Measurements from ENCODE around the gene LARGE1. TPM values are rescaled to one million over a fixed set of nuclear protein-coding genes. Genes with fewer than 3 reads are reported as not detected.

LARGE1 gene
- total and polyA plus RNA-seq, 2 donors (not counting 1 experiment from before 2014, with no cell fraction given): 14.1 to 19.2 TPM

DNA sequence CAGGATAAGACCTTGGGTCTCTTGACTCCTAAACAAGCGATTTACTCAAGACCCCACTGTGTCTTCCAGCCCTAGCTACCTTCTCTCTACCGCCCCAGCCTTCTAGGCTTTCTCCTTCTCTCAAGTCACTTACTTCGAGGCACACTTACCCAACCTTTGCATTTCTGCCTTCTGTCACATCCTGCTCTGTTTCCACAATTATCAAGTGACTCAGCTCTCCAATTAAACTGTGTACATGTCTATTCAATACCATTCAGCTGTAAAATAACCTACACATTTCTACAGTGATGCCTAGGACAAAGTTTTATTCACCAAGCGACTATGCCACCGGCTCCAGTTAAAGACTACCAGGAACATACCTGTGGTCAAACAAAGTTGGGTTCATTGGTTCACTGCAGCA, 69.0 kb downstream of the LARGE1 start:
- Histone ChIP-seq H3K4me3 (replicated peaks in 1 of 4; ENCODE audit: control extremely low read depth in 1 of 4, insufficient read depth in 1 of 4, low read depth in 3 of 4, low read length in 4 of 4) (no peak overlapping the region), H3K9me3 (ENCODE audit: control insufficient read depth, insufficient read depth, low read depth, low read length) (no peaks in the 10 kb centered on the region), H2AFZ (ENCODE audit: low read length) (no peak overlapping the region), H3K27me3 (ENCODE audit: control insufficient read depth, insufficient read depth, low read length) (no peaks in the 10 kb centered on the region), H4K20me1 (ENCODE audit: control insufficient read depth, extremely low read depth, insufficient read depth, low read length) (no peaks in the 10 kb centered on the region), H3K4me1 (ENCODE audit: control insufficient read depth, extremely low read depth, insufficient read depth, low read length) (peaks cover 13% of the 10 kb centered on the region), H3K4me2 (ENCODE audit: extremely low read depth, insufficient read depth, low read length) (peak overlapping the region; percentile 23), H3K27ac (ENCODE audit: insufficient read depth, low read length) (peak overlapping the region; percentile 31), H3K9ac (ENCODE audit: insufficient read depth, low read length) (no peak overlapping the region), H3K79me2 (ENCODE audit: control insufficient read depth, insufficient read depth, low read length) (peaks cover 4% of the 10 kb centered on the region), H3K36me3 (ENCODE audit: control insufficient read depth, insufficient read depth, low read length) (no peaks in the 10 kb centered on the region)
- peak in 1 of 2 donors; percentile 34 for DNase-seq (ENCODE audit: low read depth in 2 of 2)
- no peak for TF ChIP-seq EZH2 (IDR thresholded peaks at IDR 0.05; ENCODE audit: low read length, missing control alignments)
- TF ChIP-seq, protein P1, sequence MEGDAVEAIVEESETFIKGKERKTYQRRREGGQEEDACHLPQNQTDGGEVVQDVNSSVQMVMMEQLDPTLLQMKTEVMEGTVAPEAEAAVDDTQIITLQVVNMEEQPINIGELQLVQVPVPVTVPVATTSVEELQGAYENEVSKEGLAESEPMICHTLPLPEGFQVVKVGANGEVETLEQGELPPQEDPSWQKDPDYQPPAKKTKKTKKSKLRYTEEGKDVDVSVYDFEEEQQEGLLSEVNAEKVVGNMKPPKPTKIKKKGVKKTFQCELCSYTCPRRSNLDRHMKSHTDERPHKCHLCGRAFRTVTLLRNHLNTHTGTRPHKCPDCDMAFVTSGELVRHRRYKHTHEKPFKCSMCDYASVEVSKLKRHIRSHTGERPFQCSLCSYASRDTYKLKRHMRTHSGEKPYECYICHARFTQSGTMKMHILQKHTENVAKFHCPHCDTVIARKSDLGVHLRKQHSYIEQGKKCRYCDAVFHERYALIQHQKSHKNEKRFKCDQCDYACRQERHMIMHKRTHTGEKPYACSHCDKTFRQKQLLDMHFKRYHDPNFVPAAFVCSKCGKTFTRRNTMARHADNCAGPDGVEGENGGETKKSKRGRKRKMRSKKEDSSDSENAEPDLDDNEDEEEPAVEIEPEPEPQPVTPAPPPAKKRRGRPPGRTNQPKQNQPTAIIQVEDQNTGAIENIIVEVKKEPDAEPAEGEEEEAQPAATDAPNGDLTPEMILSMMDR (conservative IDR thresholded peaks at IDR 0.05 in 1 of 2, IDR thresholded peaks at IDR 0.05 in 1 of 2; ENCODE audit: low read depth in 1 of 2, low read length in 2 of 2): no peak

DNA sequence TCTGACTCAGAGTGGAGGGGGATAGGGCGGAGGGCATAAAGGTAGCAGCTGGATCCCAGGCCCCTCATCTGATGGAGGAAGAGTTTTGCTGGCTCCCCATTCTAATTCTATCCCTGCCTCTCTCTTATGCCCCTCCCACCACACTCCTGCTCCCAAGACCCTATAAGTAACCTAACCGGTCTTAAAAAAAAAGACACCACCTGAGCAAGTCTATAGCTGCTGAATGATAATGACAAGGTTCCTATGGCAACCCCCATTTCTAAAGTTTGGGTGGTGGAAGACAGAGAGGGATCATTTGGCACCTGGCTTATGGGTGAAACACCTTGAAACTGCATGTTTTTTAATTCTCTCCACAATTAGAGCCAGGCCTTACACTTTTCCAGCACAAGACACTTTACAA, 69.6 kb downstream of the LARGE1 start:
- no peak overlapping the region for H3K4me2 ChIP-seq (ENCODE audit: extremely low read depth, insufficient read depth, low read length)
- peaks cover 4% of the 10 kb centered on the region for H3K79me2 ChIP-seq (ENCODE audit: control insufficient read depth, insufficient read depth, low read length)
- no peak for TF ChIP-seq EZH2 (IDR thresholded peaks at IDR 0.05; ENCODE audit: low read length, missing control alignments)
- TF ChIP-seq, protein P1 (conservative IDR thresholded peaks at IDR 0.05 in 1 of 2, IDR thresholded peaks at IDR 0.05 in 1 of 2; ENCODE audit: low read depth in 1 of 2, low read length in 2 of 2): no peak
- H3K4me1 ChIP-seq (ENCODE audit: control insufficient read depth, extremely low read depth, insufficient read depth, low read length): peaks cover 13% of the 10 kb centered on the region
- no peak for DNase-seq (ENCODE audit: low read depth in 2 of 2)
- no peaks in the 10 kb centered on the region for H4K20me1 ChIP-seq (ENCODE audit: control insufficient read depth, extremely low read depth, insufficient read depth, low read length)
- no peak overlapping the region for H3K9ac ChIP-seq (ENCODE audit: insufficient read depth, low read length)
- H2AFZ ChIP-seq (ENCODE audit: low read length): no peak overlapping the region
- H3K36me3 ChIP-seq (ENCODE audit: control insufficient read depth, insufficient read depth, low read length): no peaks in the 10 kb centered on the region
- no peaks in the 10 kb centered on the region for H3K9me3 ChIP-seq (ENCODE audit: control insufficient read depth, insufficient read depth, low read depth, low read length)
- no peak overlapping the region for H3K27ac ChIP-seq (ENCODE audit: insufficient read depth, low read length)
- no peaks in the 10 kb centered on the region for H3K27me3 ChIP-seq (ENCODE audit: control insufficient read depth, insufficient read depth, low read length)
- H3K4me3 ChIP-seq (replicated peaks in 1 of 4; ENCODE audit: control extremely low read depth in 1 of 4, insufficient read depth in 1 of 4, low read depth in 3 of 4, low read length in 4 of 4): no peak overlapping the region

DNA sequence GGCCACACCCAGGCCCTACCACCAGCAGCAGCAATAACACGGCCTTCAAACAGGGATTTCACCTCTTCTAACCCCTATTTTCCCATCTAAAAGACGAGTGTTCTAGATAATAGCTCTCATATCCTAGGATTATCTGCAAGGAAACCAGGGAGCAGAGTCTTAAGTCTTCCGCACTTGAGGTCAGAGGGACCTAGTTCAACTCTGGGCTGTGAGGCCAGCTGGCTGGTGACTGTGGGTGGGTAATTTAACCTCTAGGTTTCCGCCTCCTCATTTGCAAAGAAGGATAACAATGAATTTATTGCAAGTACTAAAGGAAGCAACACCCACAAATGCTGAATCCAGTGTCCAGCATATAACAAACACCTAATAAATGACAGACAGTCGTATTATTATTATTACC, 70.1 kb downstream of the LARGE1 start:
- Histone ChIP-seq H3K4me1 (ENCODE audit: control insufficient read depth, extremely low read depth, insufficient read depth, low read length) (peaks cover 13% of the 10 kb centered on the region), H3K9ac (ENCODE audit: insufficient read depth, low read length) (no peak overlapping the region), H3K4me2 (ENCODE audit: extremely low read depth, insufficient read depth, low read length) (no peak overlapping the region), H3K27me3 (ENCODE audit: control insufficient read depth, insufficient read depth, low read length) (no peaks in the 10 kb centered on the region), H3K4me3 (replicated peaks in 1 of 4; ENCODE audit: control extremely low read depth in 1 of 4, insufficient read depth in 1 of 4, low read depth in 3 of 4, low read length in 4 of 4) (no peak overlapping the region), H4K20me1 (ENCODE audit: control insufficient read depth, extremely low read depth, insufficient read depth, low read length) (no peaks in the 10 kb centered on the region), H3K27ac (ENCODE audit: insufficient read depth, low read length) (no peak overlapping the region), H3K36me3 (ENCODE audit: control insufficient read depth, insufficient read depth, low read length) (no peaks in the 10 kb centered on the region), H3K79me2 (ENCODE audit: control insufficient read depth, insufficient read depth, low read length) (peaks cover 4% of the 10 kb centered on the region), H3K9me3 (ENCODE audit: control insufficient read depth, insufficient read depth, low read depth, low read length) (no peaks in the 10 kb centered on the region), H2AFZ (ENCODE audit: low read length) (no peak overlapping the region)
- no peak for DNase-seq (ENCODE audit: low read depth in 2 of 2)
- no peak for TF ChIP-seq EZH2 (IDR thresholded peaks at IDR 0.05; ENCODE audit: low read length, missing control alignments)
- TF ChIP-seq, protein P1 (conservative IDR thresholded peaks at IDR 0.05 in 1 of 2, IDR thresholded peaks at IDR 0.05 in 1 of 2; ENCODE audit: low read depth in 1 of 2, low read length in 2 of 2): no peak

All from fibroblast of lung (primary cell).